GM23338 (cell line): ENCODE data around the gene CCDC91. TPM values are rescaled to one million over a fixed set of nuclear protein-coding genes. Genes with fewer than 3 reads are reported as not detected.

ENCODE experiments used
- ATAC-seq: fragments of 200-7000 bp; cut with Tn5 transposase; 3 replicates; pipeline ENCODE4 v1.9.1; 2020
- DNase-seq: peaks from one replicate; pipeline ENCODE4 v3.0.0-alpha.2; 2015; ENCODE audit warnings: low spot score
- H2AFZ ChIP-seq: fragments of 200-600 bp; sonication (generic); 2 replicates; pipeline ENCODE4 v1.8.0; 2016; ENCODE audit warnings: antibody characterized with exemption, mild to moderate bottlenecking, moderate library complexity
- H3F3A ChIP-seq: fragments of 200-600 bp; sonication (generic); replicated peaks from 2 replicates; pipeline ENCODE4 v1.8.0; 2017; ENCODE audit warnings: antibody characterized with exemption, mixed run types, low read depth
- H3K27ac ChIP-seq: fragments of 200-600 bp; sonication (generic); 2 replicates; pipeline ENCODE4 v1.6.1; 2016; ENCODE audit warnings: low read depth
- H3K27me3 ChIP-seq: fragments of 200-600 bp; sonication (generic); 2 replicates; pipeline ENCODE4 v1.8.0; 2016; ENCODE audit warnings: mild to moderate bottlenecking, mixed run types, moderate library complexity; ENCODE audit not compliant: insufficient read depth
- H3K36me3 ChIP-seq: fragments of 200-600 bp; sonication (generic); 2 replicates; pipeline ENCODE4 v1.8.0; 2016; ENCODE audit warnings: mild to moderate bottlenecking; ENCODE audit not compliant: insufficient read depth
- H3K4me1 ChIP-seq: fragments of 200-600 bp; sonication (generic); 2 replicates; pipeline ENCODE4 v1.8.0; 2016; ENCODE audit warnings: mild to moderate bottlenecking, moderate library complexity; ENCODE audit not compliant: insufficient read depth
- H3K4me2 ChIP-seq: fragments of 200-600 bp; sonication (generic); 2 replicates; pipeline ENCODE4 v1.7.1; 2017; ENCODE audit warnings: mixed run types
- H3K4me3 ChIP-seq: fragments of 200-600 bp; sonication (generic); 2 replicates; pipeline ENCODE4 v1.6.1; 2016; ENCODE audit warnings: mixed run types
- H3K79me2 ChIP-seq: fragments of 200-600 bp; sonication (generic); replicated peaks from 2 replicates; pipeline ENCODE4 v1.8.0; 2017; ENCODE audit warnings: mild to moderate bottlenecking; ENCODE audit not compliant: insufficient read depth
- H3K9me2 ChIP-seq: fragments of 200-600 bp; sonication (generic); 2 replicates; pipeline ENCODE4 v1.8.0; 2017; ENCODE audit not compliant: insufficient read depth
- H4K20me1 ChIP-seq: fragments of 200-600 bp; sonication (generic); replicated peaks from 2 replicates; pipeline ENCODE4 v1.8.0; 2017; ENCODE audit warnings: mild to moderate bottlenecking; ENCODE audit not compliant: insufficient read depth
- H3K27ac Mint-ChIP-seq: 2 replicates; pipeline ENCODE4 v1.8.0; 2020; ENCODE audit warnings: inconsistent platforms, mild to moderate bottlenecking, moderate library complexity, mixed read lengths
- H3K27me3 Mint-ChIP-seq: 3 replicates; pipeline ENCODE4 v1.8.0; 2022; ENCODE audit warnings: low read depth, mild to moderate bottlenecking, moderate library complexity, mixed read lengths, inconsistent platforms; ENCODE audit not compliant: insufficient read depth, poor library complexity
- H3K36me3 Mint-ChIP-seq: 3 replicates; pipeline ENCODE4 v1.8.0; 2021; ENCODE audit warnings: low read depth, mild to moderate bottlenecking, inconsistent platforms, moderate library complexity, mixed read lengths
- H3K4me1 Mint-ChIP-seq: 3 replicates; pipeline ENCODE4 v1.8.0; 2020; ENCODE audit warnings: mild to moderate bottlenecking, inconsistent platforms, mixed read lengths
- H3K4me3 Mint-ChIP-seq: 3 replicates; pipeline ENCODE4 v1.8.0; 2021; ENCODE audit warnings: moderate library complexity, mild to moderate bottlenecking, inconsistent platforms, mixed read lengths
- H3K9me3 Mint-ChIP-seq: 3 replicates; pipeline ENCODE4 v1.8.0; 2020; ENCODE audit warnings: moderate library complexity, mild to moderate bottlenecking, inconsistent platforms, mixed read lengths
- CREB1 ChIP-seq: fragments of 250-450 bp; sonication (Bioruptor Pico); IDR thresholded peaks from 2 replicates; pipeline ENCODE4 v1.5.0; 2020; ENCODE audit warnings: low read depth, mild to moderate bottlenecking, moderate library complexity
- CTCF ChIP-seq, 2 experiments: fragments of 200-600 bp in 1 of 2; sonication (generic) in 1 of 2; conservative IDR thresholded peaks; 2 replicates each; pipeline versions ENCODE4 v1.5.1 to v1.6.1; 2016 to 2017; ENCODE audit warnings: antibody characterized with exemption in 2 of 2, low read depth in 2 of 2, mild to moderate bottlenecking in 2 of 2, moderate library complexity in 1 of 2
- EZH2 ChIP-seq: fragments of 200-600 bp; sonication (generic); IDR thresholded peaks from one replicate; pipeline ENCODE4 v1.8.0; 2017; ENCODE audit warnings: antibody characterized with exemption, mild to moderate bottlenecking, low read depth; ENCODE audit not compliant: unreplicated experiment
- EZH2phosphoT487 ChIP-seq: fragments of 200-600 bp; sonication (generic); IDR thresholded peaks from one replicate; pipeline ENCODE4 v1.8.1; 2018; ENCODE audit warnings: antibody characterized with exemption; ENCODE audit not compliant: unreplicated experiment
- JUNB ChIP-seq: IDR thresholded peaks from one replicate; pipeline ENCODE4 v1.6.1; 2016; ENCODE audit warnings: antibody characterized with exemption; ENCODE audit not compliant: unreplicated experiment
- NANOG ChIP-seq: IDR thresholded peaks from 2 replicates; pipeline ENCODE4 v1.6.1; 2016; ENCODE audit warnings: antibody characterized with exemption, borderline replicate concordance
- POLR2AphosphoS5 ChIP-seq: IDR thresholded peaks from 2 replicates; pipeline ENCODE4 v1.6.1; 2016; ENCODE audit warnings: antibody characterized with exemption, low read depth
- STAT1 ChIP-seq: IDR thresholded peaks from one replicate; pipeline ENCODE4 v1.6.1; 2016; ENCODE audit warnings: antibody characterized with exemption; ENCODE audit not compliant: unreplicated experiment
- ZNF114 ChIP-seq: fragments of 250-450 bp; sonication (Bioruptor Pico); IDR thresholded peaks from 2 replicates; pipeline ENCODE4 v1.5.0; 2020; ENCODE audit warnings: mild to moderate bottlenecking, moderate library complexity
- ZNF331 ChIP-seq: fragments of 250-450 bp; sonication (Bioruptor Pico); IDR thresholded peaks from 2 replicates; pipeline ENCODE4 v1.5.0; 2020; ENCODE audit warnings: low read depth, mild to moderate bottlenecking, moderate library complexity
- polyA plus RNA-seq: library from polyadenylated mRNA; unstranded; fragments of >200 nt; fragmentation: Nextera tagmentation; extraction: Ambion mirVana; gene quantifications from 2 replicates; pipeline ENCODE4 v1.2.1, GENCODE V29; 2016
- total RNA-seq: library from RNA; depleted of rRNA; stranded (reverse); fragments of >200 nt; shearing (Covaris generic); gene quantifications from 2 replicates; pipeline ENCODE4 v1.2.3, GENCODE V29; 2014
- TF ChIP-seq, protein P1 (sequence below): IDR thresholded peaks from 2 replicates; pipeline ENCODE4 v1.6.1; 2016; ENCODE audit warnings: antibody characterized with exemption
- TF ChIP-seq, protein P2 (sequence below): fragments of 250-450 bp; sonication (Bioruptor Pico); IDR thresholded peaks from 2 replicates; pipeline ENCODE4 v1.5.0; 2020; ENCODE audit warnings: mild to moderate bottlenecking, moderate library complexity
- TF ChIP-seq, protein P3 (sequence below): IDR thresholded peaks from one replicate; pipeline ENCODE4 v1.6.1; 2018; ENCODE audit warnings: antibody characterized with exemption; ENCODE audit not compliant: unreplicated experiment

CCDC91 gene
- total and polyA plus RNA-seq, 2 experiments from 2014 or later: 24.7 to 48.7 TPM

DNA sequence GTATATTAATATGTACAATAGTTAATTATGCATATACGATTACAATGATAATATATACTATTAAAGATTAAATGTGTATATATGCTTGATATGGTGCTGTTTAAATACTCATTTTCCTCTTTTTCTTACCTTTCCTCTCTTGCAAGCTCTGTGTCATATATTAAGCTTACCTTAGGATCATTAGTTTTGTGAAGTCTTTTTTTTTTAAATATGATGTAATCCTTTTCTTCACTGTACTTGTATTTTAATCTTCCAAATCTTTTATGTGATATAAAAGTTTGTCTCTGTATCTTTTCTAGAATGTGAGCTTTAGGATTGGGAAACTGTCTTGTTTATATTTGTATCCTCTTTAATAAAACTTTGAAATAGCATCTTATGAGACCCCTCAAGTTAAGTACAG lies 88.7 kb downstream of the CCDC91 start:
- Histone ChIP-seq H3K4me3 (no peak overlapping the region), H2AFZ (no peak overlapping the region), H3F3A (no peaks in the 10 kb centered on the region), H3K4me1 (no peaks in the 10 kb centered on the region; the same call in 1 of the 2 replicates), H3K27ac (no peak overlapping the region), H3K79me2 (no peaks in the 10 kb centered on the region; the same call in 1 of the 2 replicates), H3K4me2 (no peak overlapping the region), H3K36me3 (no peaks in the 10 kb centered on the region), H3K9me2 (no peaks in the 10 kb centered on the region), H3K27me3 (no peaks in the 10 kb centered on the region), H4K20me1 (no peaks in the 10 kb centered on the region)
- DNase-seq (no peak), ATAC-seq (no peak)
- Mint-ChIP-seq H3K9me3 (peaks cover 6% of the 10 kb centered on the region; the same call in 1 of the 3 replicates), H3K27ac (no peak overlapping the region), H3K4me1 (no peaks in the 10 kb centered on the region; the same call in 1 of the 3 replicates), H3K36me3 (peaks cover 16% of the 10 kb centered on the region; the same call in 1 of the 3 replicates), H3K4me3 (no peak overlapping the region), H3K27me3 (no peaks in the 10 kb centered on the region)
- TF ChIP-seq CREB1 (no peak), CTCF (conservative IDR thresholded peaks at IDR 0.05; ENCODE audit: low read depth in 2 of 2) (no peak), POLR2AphosphoS5 (no peak), EZH2phosphoT487 (no peak), NANOG (no peak), ZNF114 (CRISPR knock-in tag) (no peak), ZNF331 (CRISPR knock-in tag) (no peak), JUNB (no peak), EZH2 (no peak), STAT1 (no peak)
- TF ChIP-seq, protein P1, sequence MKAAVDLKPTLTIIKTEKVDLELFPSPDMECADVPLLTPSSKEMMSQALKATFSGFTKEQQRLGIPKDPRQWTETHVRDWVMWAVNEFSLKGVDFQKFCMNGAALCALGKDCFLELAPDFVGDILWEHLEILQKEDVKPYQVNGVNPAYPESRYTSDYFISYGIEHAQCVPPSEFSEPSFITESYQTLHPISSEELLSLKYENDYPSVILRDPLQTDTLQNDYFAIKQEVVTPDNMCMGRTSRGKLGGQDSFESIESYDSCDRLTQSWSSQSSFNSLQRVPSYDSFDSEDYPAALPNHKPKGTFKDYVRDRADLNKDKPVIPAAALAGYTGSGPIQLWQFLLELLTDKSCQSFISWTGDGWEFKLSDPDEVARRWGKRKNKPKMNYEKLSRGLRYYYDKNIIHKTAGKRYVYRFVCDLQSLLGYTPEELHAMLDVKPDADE: no peak
- TF ChIP-seq, protein P2, sequence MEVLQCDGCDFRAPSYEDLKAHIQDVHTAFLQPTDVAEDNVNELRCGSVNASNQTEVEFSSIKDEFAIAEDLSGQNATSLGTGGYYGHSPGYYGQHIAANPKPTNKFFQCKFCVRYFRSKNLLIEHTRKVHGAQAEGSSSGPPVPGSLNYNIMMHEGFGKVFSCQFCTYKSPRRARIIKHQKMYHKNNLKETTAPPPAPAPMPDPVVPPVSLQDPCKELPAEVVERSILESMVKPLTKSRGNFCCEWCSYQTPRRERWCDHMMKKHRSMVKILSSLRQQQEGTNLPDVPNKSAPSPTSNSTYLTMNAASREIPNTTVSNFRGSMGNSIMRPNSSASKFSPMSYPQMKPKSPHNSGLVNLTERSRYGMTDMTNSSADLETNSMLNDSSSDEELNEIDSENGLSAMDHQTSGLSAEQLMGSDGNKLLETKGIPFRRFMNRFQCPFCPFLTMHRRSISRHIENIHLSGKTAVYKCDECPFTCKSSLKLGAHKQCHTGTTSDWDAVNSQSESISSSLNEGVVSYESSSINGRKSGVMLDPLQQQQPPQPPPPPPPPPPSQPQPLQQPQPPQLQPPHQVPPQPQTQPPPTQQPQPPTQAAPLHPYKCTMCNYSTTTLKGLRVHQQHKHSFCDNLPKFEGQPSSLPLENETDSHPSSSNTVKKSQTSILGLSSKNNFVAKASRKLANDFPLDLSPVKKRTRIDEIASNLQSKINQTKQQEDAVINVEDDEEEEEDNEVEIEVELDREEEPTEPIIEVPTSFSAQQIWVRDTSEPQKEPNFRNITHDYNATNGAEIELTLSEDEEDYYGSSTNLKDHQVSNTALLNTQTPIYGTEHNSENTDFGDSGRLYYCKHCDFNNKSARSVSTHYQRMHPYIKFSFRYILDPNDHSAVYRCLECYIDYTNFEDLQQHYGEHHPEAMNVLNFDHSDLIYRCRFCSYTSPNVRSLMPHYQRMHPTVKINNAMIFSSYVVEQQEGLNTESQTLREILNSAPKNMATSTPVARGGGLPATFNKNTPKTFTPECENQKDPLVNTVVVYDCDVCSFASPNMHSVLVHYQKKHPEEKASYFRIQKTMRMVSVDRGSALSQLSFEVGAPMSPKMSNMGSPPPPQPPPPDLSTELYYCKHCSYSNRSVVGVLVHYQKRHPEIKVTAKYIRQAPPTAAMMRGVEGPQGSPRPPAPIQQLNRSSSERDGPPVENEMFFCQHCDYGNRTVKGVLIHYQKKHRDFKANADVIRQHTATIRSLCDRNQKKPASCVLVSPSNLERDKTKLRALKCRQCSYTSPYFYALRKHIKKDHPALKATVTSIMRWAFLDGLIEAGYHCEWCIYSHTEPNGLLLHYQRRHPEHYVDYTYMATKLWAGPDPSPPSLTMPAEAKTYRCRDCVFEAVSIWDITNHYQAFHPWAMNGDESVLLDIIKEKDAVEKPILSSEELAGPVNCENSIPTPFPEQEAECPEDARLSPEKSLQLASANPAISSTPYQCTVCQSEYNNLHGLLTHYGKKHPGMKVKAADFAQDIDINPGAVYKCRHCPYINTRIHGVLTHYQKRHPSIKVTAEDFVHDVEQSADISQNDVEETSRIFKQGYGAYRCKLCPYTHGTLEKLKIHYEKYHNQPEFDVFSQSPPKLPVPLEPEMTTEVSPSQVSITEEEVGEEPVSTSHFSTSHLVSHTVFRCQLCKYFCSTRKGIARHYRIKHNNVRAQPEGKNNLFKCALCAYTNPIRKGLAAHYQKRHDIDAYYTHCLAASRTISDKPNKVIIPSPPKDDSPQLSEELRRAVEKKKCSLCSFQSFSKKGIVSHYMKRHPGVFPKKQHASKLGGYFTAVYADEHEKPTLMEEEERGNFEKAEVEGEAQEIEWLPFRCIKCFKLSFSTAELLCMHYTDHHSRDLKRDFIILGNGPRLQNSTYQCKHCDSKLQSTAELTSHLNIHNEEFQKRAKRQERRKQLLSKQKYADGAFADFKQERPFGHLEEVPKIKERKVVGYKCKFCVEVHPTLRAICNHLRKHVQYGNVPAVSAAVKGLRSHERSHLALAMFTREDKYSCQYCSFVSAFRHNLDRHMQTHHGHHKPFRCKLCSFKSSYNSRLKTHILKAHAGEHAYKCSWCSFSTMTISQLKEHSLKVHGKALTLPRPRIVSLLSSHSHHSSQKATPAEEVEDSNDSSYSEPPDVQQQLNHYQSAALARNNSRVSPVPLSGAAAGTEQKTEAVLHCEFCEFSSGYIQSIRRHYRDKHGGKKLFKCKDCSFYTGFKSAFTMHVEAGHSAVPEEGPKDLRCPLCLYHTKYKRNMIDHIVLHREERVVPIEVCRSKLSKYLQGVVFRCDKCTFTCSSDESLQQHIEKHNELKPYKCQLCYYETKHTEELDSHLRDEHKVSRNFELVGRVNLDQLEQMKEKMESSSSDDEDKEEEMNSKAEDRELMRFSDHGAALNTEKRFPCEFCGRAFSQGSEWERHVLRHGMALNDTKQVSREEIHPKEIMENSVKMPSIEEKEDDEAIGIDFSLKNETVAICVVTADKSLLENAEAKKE (CRISPR knock-in tag): no peak
- TF ChIP-seq, protein P3, sequence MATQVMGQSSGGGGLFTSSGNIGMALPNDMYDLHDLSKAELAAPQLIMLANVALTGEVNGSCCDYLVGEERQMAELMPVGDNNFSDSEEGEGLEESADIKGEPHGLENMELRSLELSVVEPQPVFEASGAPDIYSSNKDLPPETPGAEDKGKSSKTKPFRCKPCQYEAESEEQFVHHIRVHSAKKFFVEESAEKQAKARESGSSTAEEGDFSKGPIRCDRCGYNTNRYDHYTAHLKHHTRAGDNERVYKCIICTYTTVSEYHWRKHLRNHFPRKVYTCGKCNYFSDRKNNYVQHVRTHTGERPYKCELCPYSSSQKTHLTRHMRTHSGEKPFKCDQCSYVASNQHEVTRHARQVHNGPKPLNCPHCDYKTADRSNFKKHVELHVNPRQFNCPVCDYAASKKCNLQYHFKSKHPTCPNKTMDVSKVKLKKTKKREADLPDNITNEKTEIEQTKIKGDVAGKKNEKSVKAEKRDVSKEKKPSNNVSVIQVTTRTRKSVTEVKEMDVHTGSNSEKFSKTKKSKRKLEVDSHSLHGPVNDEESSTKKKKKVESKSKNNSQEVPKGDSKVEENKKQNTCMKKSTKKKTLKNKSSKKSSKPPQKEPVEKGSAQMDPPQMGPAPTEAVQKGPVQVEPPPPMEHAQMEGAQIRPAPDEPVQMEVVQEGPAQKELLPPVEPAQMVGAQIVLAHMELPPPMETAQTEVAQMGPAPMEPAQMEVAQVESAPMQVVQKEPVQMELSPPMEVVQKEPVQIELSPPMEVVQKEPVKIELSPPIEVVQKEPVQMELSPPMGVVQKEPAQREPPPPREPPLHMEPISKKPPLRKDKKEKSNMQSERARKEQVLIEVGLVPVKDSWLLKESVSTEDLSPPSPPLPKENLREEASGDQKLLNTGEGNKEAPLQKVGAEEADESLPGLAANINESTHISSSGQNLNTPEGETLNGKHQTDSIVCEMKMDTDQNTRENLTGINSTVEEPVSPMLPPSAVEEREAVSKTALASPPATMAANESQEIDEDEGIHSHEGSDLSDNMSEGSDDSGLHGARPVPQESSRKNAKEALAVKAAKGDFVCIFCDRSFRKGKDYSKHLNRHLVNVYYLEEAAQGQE: no peak
